ENCODE results near the gene OTOF.

DNA sequence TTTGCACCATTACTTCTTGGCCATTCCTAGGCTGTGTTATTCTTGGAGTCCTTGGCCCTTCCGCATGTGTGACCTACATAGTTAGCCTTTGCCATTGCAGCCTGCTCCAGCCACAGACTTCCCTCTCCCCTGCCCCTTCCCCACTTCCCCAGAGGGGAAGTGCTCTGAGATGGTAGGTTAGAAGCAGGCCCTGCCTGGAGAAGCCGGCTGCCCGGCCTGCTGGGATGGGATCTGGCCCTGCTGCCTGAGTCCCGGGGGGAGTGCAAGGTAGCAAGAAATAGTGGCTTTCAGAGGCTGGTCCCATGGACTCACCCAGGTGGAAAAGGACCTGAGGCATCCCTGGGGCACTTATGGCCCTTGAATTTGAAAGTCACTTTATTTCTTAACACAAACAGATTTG, 28.4 kb upstream of the OTOF start:
- TF ChIP-seq, protein P1, sequence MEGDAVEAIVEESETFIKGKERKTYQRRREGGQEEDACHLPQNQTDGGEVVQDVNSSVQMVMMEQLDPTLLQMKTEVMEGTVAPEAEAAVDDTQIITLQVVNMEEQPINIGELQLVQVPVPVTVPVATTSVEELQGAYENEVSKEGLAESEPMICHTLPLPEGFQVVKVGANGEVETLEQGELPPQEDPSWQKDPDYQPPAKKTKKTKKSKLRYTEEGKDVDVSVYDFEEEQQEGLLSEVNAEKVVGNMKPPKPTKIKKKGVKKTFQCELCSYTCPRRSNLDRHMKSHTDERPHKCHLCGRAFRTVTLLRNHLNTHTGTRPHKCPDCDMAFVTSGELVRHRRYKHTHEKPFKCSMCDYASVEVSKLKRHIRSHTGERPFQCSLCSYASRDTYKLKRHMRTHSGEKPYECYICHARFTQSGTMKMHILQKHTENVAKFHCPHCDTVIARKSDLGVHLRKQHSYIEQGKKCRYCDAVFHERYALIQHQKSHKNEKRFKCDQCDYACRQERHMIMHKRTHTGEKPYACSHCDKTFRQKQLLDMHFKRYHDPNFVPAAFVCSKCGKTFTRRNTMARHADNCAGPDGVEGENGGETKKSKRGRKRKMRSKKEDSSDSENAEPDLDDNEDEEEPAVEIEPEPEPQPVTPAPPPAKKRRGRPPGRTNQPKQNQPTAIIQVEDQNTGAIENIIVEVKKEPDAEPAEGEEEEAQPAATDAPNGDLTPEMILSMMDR (IDR thresholded peaks at IDR 0.05) = no peak
- TF ChIP-seq POLR2A (IDR thresholded peaks at IDR 0.05) = no peak

Measured in body of pancreas (tissue), 4 donors.